Mesenteric fat pad (tissue), 1 donor: ENCODE measurements around the gene DNAJC4. TPM values are rescaled to one million over a fixed set of nuclear protein-coding genes. Genes with fewer than 3 reads are reported as not detected.

ENCODE experiments used
- DNase-seq: peaks from one replicate; pipeline ENCODE4 v3.0.0-alpha.2; 2020; ENCODE audit warnings: low spot score
- total RNA-seq: library from RNA; stranded (reverse); fragmentation: NEBNext Ultra II Directional; extraction: Animal tissue kit (Norgen Biotek cat#: 25700); gene quantifications from one replicate; pipeline ENCODE4 v1.2.1, GENCODE V29; 2021
- donor health status: DM: yes; HTN: yes; CAD: no.

The DNAJC4 gene
- total RNA-seq, 1 donor from 2014 or later = 20.4 TPM

DNA sequence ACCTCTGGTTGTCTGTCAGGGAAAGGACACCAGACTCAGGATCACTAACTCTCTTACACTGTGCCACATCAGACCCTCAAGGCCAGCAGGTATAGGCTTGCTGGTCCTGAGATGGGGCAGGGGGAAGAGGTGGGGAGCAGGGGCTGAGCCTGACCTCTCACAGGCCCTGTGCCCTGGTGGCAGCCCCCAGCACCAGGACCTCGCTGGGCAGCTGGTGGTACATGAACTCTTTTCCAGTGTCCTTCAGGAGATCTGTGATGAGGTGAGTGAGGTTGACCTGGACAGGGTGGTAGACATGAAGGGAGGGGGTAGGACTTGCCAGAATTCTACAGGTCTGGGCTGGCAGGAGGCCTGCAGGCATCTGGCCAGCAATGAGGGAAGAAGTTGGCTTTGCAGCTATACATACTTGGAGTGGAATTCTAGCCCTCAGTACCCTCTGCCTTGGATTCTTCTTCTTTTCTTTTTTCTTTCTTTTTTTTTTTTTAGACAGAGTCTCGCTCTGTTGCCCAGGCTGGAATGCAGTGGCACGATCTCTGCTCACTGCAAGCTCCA is 2.9 kb upstream of the DNAJC4 start:
- no peak for DNase-seq

DNA sequence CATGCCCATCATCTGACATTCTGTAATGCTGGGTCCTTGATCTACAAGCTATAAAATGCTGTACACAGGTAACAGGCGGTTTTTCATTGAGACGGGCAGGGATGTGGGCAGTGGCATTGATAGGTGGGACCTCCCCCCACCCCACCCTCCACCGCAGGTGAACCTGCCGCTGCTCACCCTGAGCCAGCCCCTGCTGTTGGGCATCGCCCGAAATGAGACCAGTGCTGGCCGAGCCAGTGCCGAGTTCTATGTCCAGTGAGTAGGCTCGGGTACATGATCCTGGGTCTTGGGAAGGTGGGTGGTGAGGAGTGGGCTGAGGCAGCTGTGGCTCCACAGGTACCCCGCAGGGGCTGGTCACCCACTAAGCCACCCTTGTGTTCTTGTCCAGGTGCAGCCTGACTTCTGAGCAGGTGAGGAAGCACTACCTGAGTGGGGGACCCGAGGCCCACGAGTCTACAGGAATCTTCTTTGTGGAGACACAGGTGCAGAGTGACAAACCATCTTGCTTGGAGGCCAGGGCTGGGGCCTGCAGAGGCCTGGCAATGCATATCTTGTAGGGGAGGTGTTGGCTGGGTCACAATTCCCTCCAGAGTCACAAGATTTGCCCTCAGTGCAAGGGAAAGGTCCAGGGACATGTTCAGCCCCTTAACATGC is 1.1 kb upstream of the DNAJC4 start:
- no peak for DNase-seq

DNA sequence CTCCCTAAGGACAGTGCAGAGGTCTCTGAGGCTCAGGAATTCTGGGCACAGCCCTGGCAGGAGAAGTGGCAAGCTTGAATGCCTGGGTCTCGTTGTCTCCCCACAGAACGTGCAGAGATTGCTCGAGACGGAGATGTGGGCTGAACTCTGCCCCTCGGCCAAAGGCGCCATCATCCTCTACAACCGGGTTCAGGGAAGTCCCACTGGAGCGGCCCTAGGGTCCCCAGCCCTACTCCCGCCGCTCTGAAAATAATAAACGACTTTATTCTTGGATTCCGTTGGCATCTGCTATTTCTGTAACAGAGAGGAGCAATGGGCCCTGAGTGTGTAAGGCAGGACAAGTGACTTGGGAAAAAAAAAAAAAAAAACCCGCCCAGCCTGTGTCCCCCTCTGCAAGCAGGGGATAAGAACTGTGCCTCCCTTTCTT is 591 bp upstream of the DNAJC4 start:
- no peak for DNase-seq

DNA sequence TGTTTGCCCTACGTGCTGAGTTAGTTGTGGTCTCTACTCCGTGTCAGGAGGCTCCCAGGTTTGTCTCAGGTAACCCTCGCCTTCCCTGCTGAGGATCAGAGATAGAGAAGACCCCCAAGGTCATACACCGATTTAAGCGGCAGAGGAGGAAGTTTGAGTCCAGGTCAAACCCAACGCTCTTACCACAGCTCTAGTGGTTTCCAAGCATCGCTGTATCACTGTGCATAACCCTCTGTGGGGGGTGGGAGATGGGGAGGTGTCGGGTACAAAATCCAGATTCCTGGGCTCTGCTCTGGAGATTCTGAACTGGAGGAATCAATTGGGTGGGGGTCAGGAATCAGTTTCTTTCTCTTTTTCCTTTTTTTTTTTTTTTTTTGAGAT is 627 bp downstream of the DNAJC4 start:
- DNase-seq = no peak

DNA sequence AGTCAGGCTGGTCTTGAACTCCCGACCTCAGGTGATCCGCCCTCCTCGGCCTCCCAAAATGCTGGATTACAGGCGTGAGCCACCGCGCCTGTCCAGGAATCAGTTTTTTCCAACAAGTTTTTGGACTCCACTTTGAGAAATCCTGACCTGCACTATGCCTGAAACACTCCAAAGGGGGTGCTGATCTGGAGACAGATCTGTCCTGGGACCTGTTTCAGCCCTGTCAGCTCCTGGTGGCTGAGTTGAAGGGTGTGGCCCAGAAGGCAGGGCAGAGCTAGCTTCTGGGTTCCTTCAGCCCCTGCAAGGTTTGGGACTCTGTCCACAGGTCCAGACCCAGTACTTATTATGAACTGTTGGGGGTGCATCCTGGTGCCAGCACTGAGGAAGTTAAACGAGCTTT is 1.2 kb downstream of the DNAJC4 start:
- no peak for DNase-seq

DNA sequence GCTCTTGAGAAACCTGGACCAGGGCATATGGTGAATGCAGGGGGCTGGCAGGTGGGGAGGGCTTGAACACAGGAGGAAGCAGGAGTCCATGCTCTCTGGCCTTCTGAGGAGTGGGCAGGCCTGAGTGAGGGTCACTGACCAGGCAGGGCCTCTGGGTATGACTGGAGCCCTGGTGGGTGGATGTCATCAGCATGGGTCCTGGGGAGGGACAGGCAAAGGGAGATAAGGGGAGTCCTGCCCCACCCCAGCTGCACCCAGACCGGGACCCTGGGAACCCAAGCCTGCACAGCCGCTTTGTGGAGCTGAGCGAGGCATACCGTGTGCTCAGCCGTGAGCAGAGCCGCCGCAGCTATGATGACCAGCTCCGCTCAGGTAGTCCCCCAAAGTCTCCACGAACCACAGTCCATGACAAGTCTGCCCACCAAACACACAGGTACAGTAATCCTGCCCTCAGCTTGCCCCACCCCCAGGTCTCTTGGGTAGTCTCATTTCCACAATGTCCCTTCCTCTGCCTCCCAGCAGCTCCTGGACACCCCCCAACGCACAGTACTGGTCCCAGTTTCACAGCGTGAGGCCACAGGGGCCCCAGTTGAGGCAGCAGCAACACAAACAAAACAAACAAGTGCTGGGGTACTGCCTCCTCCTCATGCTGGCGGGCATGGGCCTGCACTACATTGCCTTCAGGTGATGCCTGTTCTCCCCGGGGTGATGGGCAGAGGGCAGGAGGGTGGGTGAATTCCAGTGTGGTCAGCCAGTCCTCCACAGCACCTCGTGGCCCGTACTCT is 2.0 kb downstream of the DNAJC4 start:
- no peak for DNase-seq

DNA sequence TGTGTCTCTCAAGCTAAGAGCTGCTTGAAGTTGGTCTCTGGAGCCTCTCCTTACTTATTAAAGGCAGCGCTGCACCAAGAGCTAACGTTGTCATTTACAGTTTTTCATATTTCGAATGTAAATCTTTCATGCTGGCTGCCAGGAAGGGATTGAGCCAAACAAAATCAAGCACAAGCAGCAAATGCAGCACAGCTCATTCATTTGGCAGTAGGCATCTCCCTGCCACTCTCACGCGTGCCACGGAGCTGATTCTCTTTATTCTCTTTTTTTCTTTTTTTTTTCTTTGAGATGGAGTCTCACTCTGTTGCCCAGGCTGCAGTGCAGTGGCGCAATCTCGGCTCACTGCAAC is 2.6 kb downstream of the DNAJC4 start:
- no peak for DNase-seq

DNA sequence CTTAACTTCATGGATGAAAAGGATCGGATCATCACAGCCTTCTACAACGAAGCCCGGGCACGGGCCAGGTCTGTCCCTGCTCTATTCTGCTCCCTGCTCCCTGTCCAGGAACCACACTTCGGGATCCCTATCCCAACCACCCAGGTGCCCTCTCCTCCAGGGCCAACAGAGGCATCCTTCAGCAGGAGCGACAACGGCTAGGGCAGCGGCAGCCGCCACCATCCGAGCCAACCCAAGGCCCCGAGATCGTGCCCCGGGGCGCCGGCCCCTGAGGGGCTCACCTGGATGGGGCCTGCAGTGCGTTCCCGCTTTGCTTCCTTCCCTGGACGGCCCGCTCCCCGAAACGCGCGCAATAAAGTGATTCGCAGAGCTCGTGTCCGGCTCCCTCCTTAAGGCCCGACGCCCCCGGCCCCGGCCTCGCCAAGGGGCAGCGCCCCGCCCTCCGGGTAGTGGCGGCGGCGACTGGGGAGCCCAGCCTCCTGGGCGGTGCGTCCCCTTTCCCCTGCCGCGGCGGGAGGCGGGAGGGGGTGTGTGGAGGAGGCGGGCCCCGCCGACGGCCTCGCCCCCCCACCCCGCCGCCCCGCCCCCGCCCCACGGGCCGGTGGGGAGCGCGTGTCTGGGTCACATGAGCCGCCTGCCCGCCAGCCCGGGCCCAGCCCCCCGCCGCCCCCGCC is 3.7 kb downstream of the DNAJC4 start, which contains the start of gene VEGFB:
Gene VEGFB (plus strand): TSS at position 672 of the 674 bp plus-strand sequence. CDS start 250 bp downstream, outside the sequence.
- no peak for DNase-seq

DNA sequence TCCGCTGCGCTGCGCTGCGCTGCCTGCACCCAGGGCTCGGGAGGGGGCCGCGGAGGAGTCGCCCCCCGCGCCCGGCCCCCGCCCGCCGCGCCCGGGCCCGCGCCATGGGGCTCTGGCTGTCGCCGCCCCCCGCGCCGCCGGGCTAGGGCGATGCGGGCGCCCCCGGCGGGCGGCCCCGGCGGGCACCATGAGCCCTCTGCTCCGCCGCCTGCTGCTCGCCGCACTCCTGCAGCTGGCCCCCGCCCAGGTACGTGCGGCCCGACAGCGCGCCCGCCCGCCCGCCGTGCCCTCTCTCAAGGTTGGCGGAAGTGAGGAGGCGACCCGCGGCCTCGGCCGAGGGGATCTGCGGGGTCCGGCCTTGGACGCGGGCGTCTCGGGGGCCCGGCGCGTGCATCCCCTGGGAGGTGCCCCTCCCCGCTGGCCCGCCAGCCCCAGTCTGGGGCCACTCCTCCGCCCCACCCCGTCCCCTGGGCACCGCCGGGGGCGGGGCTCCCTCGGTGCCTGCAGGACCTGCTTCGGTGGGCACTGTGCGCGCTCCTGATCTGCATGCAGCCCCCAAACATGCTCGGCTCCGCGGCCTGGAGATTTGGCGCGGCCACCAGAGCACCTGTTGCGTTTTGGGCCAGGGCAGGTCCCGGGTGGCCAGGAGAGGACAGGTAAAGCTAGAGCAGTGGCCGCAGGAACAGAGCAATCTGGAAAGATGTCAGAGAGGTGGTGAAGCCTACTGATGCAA is 4.5 kb downstream of the DNAJC4 start:
- DNase-seq = no peak

DNA sequence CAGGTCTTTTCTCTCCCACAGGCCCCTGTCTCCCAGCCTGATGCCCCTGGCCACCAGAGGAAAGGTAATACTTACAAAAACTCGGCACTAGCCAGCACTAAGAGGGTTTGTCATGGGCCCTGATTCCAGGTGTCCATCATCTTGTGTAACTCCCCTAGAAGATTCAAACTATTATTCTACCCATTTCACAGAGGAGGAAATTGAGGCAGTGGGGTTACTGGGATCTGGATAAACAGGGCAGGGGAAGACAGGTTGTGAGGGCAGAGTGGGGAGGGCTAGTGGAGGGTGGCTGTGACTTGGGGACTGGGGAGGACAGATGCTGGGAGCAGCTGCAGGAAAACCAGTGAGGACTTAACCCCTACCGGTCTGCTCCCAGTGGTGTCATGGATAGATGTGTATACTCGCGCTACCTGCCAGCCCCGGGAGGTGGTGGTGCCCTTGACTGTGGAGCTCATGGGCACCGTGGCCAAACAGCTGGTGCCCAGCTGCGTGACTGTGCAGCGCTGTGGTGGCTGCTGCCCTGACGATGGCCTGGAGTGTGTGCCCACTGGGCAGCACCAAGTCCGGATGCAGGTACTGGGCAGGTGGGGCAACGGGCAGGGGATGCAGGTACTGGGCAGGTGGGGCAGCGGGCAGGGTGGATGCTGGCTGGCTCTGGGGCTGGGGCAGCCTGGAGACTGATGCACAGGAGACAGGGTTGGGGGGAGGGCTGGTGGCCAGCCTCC is 5.3 kb downstream of the DNAJC4 start:
- no peak for DNase-seq

DNA sequence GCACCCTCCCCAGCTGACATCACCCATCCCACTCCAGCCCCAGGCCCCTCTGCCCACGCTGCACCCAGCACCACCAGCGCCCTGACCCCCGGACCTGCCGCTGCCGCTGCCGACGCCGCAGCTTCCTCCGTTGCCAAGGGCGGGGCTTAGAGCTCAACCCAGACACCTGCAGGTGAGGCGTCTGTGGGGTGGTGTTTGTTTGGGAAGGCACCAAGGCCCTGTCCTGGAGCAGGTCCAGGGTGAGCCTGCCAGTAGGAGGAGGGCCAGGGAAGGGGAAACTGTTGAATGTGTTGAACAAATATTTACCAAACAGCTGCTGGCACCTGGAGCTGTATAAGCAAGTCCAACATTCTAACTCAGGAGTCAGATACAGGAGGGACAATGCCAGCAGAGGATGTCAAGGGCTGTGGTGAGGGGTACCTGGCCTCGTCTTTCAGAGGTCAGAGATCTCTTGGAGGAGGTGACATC is 7.2 kb downstream of the DNAJC4 start:
- DNase-seq = no peak

DNA sequence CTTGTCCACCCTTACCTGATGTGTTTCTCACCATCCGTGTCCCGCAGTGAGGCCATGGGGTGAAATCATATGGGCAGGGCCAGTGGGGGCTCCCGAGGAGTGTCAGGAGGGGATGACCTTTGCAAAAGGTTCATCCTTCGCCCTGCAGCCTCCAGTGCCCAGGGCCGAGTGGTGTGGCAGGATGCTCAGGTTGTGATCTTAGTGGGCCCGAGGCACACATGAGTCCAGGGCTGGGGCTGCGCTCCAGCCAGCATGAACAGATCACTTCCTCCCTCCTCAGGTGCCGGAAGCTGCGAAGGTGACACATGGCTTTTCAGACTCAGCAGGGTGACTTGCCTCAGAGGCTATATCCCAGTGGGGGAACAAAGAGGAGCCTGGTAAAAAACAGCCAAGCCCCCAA is 7.7 kb downstream of the DNAJC4 start:
- no peak for DNase-seq

DNA sequence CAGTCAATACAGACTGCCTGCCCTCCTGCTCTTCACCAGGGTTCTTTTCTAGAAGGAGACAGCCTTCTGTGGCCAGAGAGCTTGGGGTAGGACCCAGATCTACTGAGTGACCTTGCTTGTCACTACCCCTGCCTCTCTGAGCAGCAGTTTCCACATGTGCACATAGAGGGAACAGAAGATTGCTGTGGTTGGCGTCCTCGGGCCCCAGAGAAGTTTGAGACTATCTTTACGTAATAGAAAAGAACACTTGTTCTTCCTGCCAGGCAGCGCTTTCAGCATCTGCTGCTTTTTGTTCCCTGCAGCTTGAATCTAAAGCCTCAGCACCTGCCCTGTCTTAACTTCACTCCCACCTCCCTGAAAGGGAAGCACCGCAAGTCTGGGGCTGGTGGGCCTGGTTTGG is 8.7 kb downstream of the DNAJC4 start:
- DNase-seq = no peak

DNA sequence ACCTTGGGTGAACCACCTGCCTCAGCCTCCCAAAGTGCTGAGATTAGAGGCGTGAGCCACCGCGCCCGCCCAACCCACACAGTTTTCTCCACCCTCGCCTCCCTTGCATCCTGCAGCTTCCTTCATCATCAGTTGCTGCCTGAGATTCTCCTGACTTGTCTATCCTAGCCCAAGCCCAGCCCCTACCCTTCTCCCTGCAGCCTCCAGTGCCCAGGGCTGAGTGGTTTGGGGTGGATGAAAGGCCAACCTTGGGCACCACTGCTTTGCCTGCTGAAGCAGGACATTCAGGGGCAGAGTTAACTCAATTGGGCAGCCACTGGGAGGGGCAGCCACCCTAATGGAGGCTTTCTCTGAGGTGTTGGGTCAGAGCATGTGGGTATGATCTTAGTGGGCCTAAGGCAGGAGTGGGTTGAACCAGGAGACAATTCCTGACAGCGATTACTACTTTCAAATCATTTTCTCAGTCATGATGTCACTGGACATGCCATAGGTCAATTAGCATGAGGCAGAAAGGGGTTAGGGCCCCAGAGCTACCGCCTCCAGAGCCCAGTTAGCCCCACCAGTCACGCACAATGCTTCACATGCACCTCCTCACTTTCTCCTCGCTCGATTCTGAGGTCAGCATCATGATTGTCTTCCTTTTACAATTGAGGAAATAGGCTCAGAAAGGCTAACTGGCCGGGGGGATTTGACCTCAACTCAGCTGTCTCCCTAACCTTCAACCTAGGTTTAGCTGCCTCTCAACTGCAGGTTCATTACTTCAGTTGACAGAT is 9.5 kb downstream of the DNAJC4 start:
- no peak for DNase-seq

DNA sequence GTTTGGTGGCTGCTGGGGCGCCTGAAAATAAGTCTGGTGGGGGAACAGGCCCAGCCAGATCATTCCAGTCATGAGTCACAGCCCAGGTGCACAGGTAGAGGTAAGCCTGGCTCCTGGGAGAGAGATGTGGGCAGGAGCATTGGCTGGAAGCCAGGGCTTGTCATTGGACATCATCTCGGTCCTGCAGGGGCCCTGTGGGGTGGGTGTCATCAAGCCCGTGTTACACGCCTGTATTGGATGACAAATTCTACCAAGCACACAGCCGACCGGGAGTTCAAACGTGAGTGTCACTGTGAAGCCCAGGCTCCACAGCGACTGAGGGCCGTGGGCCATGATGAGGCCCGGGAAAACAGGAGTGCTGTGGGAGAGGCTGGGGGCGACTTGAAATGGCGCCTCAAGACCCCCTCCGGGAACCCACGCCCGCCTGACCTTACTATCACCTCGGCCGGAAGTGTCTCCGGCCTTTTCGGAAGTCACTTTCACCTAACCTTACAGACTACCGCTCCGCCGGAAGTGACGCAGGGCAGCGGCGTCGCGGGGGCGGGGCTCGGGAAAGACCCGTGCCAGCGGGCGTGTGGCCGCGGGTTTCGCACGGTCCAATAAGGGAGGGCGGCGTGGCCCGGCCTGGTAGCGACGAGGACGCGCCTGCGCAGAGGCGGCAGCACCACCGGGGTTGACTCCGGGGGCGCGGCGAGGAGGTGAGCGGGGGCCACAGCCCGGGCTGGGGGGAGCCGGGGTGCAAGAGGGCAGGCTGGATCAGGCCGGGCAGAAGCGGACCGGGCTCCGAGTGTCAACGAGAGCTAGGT is 10.3 kb downstream of the DNAJC4 start, which contains the start of gene FKBP2:
Gene FKBP2 (plus strand): TSS at position 661 of the 806 bp plus-strand sequence. CDS start 1,293 bp downstream, outside the sequence.
- DNase-seq = peak; percentile 100

DNA sequence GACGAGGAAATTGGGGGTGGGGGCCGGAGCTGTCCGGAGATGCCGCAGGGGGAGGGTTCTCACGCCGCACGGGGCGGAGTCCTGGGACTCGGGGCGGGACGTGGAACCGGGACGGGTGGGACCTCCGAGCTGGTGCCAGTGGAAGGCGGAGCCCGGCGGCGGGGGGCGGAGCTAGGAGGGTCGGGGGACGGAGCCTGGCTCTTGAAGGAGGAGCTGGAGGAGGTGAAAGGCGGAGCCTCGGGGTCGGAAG is 10.8 kb downstream of the DNAJC4 start:
- DNase-seq = peak; percentile 100

DNA sequence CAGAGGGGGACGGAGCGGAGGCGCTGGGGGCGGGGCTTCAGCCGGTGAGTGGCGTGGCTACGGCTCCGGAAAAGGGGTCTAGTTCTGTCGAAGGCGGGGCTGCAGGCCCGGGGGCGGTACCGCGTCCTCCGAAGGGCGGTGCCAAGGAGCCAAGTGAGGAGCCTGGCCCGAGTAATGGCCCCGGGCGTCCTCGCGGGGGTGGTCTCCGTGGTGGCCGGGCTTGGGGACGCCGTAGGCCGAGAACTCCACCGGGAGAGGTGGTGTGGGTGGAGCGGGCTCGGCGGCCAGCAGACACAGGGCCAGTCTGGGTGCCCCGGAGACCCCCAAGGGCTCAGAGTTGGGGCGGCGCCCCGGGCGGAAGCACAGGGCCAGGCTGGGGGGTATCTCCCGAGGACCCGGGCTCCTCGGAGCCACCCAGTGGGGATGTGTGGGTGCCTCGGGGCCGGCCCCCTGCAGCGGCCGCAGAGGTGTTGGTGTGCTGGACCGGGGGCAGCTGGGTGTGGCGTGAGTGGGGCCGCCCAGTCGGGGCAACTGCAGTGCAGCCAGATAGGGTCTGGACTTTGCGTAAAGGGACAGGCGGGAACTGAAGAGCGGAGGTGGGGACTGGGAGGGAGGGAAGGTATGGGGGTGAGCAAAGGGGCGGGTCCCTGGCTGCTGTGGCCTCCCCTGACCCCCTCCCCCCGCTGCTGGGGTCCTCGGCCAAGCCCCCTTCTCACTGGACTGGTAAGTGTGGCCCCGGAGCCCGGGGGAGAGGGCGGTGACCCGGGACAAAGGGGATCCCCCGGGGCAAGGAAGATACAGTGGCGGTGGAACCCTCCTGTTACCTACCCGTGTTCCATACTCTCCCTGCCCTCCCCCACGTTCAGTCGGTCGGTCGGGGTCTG is 11.4 kb downstream of the DNAJC4 start:
- DNase-seq = no peak

DNA sequence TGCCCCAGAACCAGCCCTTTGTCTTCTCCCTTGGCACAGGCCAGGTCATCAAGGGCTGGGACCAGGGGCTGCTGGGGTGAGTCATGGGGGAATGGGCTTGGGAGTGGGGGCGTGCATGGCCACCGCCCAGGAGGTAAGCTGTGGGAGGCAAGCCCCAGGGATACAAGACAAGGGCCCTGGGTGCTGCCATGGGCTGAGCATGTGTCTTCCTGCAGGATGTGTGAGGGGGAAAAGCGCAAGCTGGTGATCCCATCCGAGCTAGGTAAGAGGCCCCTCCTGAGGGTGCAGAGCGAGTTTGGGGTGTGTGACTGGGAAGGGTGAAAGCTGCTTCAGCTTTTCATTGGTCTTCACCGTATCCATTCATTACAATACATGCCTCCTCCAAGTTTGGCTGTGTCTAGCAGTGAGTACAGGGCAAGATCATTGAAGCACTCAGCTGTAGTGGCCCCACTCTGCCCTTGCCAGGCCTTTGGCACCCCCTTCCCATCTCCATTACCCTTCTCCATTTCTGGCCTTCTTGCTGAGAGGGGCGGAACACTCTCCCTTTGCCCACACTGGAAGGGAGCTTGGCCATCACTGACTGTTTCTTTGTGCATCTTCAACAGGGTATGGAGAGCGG is 13.0 kb downstream of the DNAJC4 start:
- DNase-seq = no peak
